A673 (cell line): ENCODE results near the gene NDNF. TPM values are rescaled to one million over a fixed set of nuclear protein-coding genes. Genes with fewer than 3 reads are reported as not detected.

Source experiments
- BruUV-seq: library from RNA; stranded (reverse); fragments of 400-500 nt; replicated peaks from 2 replicates; lab custom pipeline; 2021; lab: Mats Ljungman, UMichigan
- CTCF ChIA-PET: fragments of 300-600 bp; sonication (Branson Sonifier 250); formaldehyde crosslinking; loops from one replicate; lab custom pipeline; 2022; ENCODE audit warnings: antibody characterized with exemption; lab: Charles Lee
- POLR2A ChIA-PET: fragments of 300-600 bp; sonication (Branson Sonifier 250); formaldehyde crosslinking; loops from one replicate; lab custom pipeline; 2022; ENCODE audit warnings: antibody characterized with exemption; ENCODE audit not compliant: low non-redundant PET; lab: Charles Lee
- DNase-seq: peaks from one replicate; pipeline ENCODE4 v3.0.0-alpha.2; 2015; ENCODE audit warnings: low spot score
- H3K27ac ChIP-seq: fragments of 200-600 bp; sonication (generic); 2 replicates; pipeline ENCODE4 v1.5.1; 2016; ENCODE audit warnings: mixed run types, low read depth, mild to moderate bottlenecking, mixed read lengths, antibody characterized with exemption, low read length; ENCODE audit not compliant: poor library complexity, severe bottlenecking
- H3K27me3 ChIP-seq: fragments of 200-600 bp; sonication (generic); replicated peaks from 2 replicates; pipeline ENCODE4 v1.6.1; 2017; ENCODE audit warnings: mixed run types, low read depth, mild to moderate bottlenecking, mixed read lengths, antibody characterized with exemption, low read length; ENCODE audit not compliant: insufficient read depth, poor library complexity
- H3K36me3 ChIP-seq: fragments of 200-600 bp; sonication (generic); 2 replicates; pipeline ENCODE4 v1.6.1; 2016; ENCODE audit warnings: mixed run types, mild to moderate bottlenecking, mixed read lengths, antibody characterized with exemption, low read length; ENCODE audit not compliant: insufficient read depth, poor library complexity, severe bottlenecking
- H3K4me1 ChIP-seq: fragments of 200-600 bp; sonication (generic); 2 replicates; pipeline ENCODE4 v1.6.1; 2017; ENCODE audit warnings: mixed run types, mild to moderate bottlenecking, mixed read lengths, antibody characterized with exemption, low read length; ENCODE audit not compliant: insufficient read depth, poor library complexity, severe bottlenecking
- H3K4me3 ChIP-seq: fragments of 200-600 bp; sonication (generic); 2 replicates; pipeline ENCODE4 v1.5.1; 2016; ENCODE audit warnings: low read depth, mixed run types, mild to moderate bottlenecking, mixed read lengths, low read length; ENCODE audit not compliant: poor library complexity, severe bottlenecking
- H3K9me3 ChIP-seq: fragments of 200-600 bp; sonication (generic); 2 replicates; pipeline ENCODE4 v1.6.1; 2016; ENCODE audit warnings: mixed run types, low read depth, mild to moderate bottlenecking, mixed read lengths, antibody characterized with exemption, low read length; ENCODE audit not compliant: poor library complexity, severe bottlenecking
- CTCF ChIP-seq: fragments of 300-800, 200-600 bp; sonication (generic); conservative IDR thresholded peaks from 2 replicates; pipeline ENCODE4 v1.5.1; 2017; ENCODE audit warnings: low read depth, mild to moderate bottlenecking, antibody characterized with exemption, low read length, moderate library complexity, mixed read lengths
- EZH2 ChIP-seq: fragments of 200-600 bp; sonication (generic); IDR thresholded peaks from 2 replicates; pipeline ENCODE4 v1.6.1; 2017; ENCODE audit warnings: borderline replicate concordance, low read depth, mild to moderate bottlenecking, mixed read lengths, antibody characterized with exemption, low read length; ENCODE audit not compliant: poor library complexity, severe bottlenecking
- intact Hi-C: fragments of 100-400 bp; cut with micrococcal nuclease; formaldehyde crosslinking; loops from one replicate; pipeline ENCODE4 v1.10.0; 2022; ENCODE audit not compliant: unreplicated experiment
- total RNA-seq: library from RNA; stranded (reverse); gene quantifications from 2 replicates; pipeline ENCODE4 v1.2.3, GENCODE V29; 2021

NDNF gene
- total RNA-seq, 1 experiment from 2014 or later, result 12.1 TPM

DNA sequence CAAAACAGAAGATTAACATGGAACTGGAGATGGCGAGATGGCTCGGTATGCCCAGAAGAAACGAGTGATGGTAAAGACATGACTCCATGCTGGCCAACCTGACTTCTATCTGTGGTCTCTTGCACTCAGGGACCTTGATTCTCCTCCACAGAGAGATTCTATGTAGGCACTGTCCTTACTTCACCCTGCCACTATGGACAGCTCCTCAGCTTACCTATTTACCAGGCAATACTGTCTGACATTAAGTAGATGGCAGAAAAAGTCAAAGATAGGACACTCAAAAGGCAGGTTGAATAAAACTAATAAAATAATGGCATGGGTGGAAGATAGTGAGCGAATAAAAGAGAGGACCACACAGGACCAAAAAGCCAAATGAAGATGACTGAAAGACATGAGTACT is 35.2 kb upstream of the NDNF start:
- Histone ChIP-seq H3K4me1 (no peaks in the 10 kb centered on the region), H3K36me3 (no peaks in the 10 kb centered on the region), H3K9me3 (no peaks in the 10 kb centered on the region), H3K27me3 (no peaks in the 10 kb centered on the region), H3K4me3 (no peak overlapping the region), H3K27ac (no peak overlapping the region)
- TF ChIP-seq CTCF (no peak), EZH2 (no peak)
- intact Hi-C loops, result no loop called here
- CTCF ChIA-PET, result no interaction called here
- no TSS peak for BruUV-seq
- DNase-seq, result no peak
- POLR2A ChIA-PET, result no interaction called here

DNA sequence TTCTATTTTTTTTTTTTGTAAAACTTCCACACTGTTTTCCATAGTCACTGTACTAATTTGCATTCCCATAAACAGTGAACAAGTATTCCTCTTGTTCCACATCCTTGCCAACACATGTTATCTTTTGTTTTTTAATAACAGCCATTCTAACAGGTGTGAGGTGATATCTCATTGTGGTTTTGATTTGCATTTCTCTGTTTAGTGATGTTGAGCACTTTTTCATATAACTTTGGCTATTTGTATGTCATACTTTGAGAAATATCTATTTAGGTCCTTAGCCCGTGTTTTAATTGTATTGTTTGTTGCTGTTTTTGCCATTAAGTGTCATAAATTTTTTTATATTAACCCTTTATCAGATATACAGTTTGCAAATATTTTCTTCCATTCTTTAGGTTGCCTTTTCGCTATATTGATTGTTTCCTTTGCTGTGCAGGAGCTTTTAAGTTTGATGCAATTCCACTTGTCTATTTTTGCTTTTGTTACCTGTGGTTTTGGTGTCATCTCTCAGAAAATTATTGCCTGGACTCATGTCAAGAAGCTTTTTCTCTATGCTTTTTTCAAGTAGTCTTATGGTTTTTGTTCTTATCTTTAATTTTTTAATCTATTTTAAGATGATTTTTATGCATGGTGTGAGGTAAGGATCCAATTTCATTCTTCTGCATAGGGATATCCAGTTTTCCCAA is 27.9 kb upstream of the NDNF start:
- Histone ChIP-seq H3K4me3 (no peak overlapping the region), H3K27me3 (no peaks in the 10 kb centered on the region), H3K27ac (no peak overlapping the region), H3K9me3 (no peaks in the 10 kb centered on the region), H3K4me1 (no peaks in the 10 kb centered on the region), H3K36me3 (no peaks in the 10 kb centered on the region)
- ChIA-PET CTCF (no interaction called here), POLR2A (no interaction called here)
- no peak for DNase-seq
- intact Hi-C loops, result no loop called here
- TF ChIP-seq EZH2 (no peak), CTCF (no peak)
- BruUV-seq, result no TSS peak

GRCh38 chr4:121098266-121098665 is 25.9 kb upstream of the NDNF start:
- Histone ChIP-seq H3K36me3 (no peaks in the 10 kb centered on the region), H3K9me3 (no peaks in the 10 kb centered on the region), H3K4me3 (no peak overlapping the region), H3K27ac (no peak overlapping the region), H3K27me3 (no peaks in the 10 kb centered on the region), H3K4me1 (no peaks in the 10 kb centered on the region)
- TF ChIP-seq CTCF, result no peak
- no peak for TF ChIP-seq EZH2
- no peak for DNase-seq
- intact Hi-C loops, result loop anchor here (5.0 kb wide), 1 partner anchor 1026 kb away; no protein-coding TSS in a partner anchor
- no TSS peak for BruUV-seq
- ChIA-PET CTCF (no interaction called here), POLR2A (no interaction called here)
